K562 (cell line): ENCODE results near the gene SLC25A42. TPM values are rescaled to one million over a fixed set of nuclear protein-coding genes. Genes with fewer than 3 reads are reported as not detected.

Source experiments
- ATF7 ChIP-seq: fragments of 450-650 bp; IDR thresholded peaks from 2 replicates; pipeline ENCODE4 v1.7.1; 2014; ENCODE audit warnings: mild to moderate bottlenecking, moderate library complexity
- BRCA1 ChIP-seq, 2 experiments: fragments of 450-650 bp in 1 of 2; sonication (generic) in 1 of 2; formaldehyde crosslinking in 1 of 2; IDR thresholded peaks; 2 replicates each; pipeline versions ENCODE4 v1.5.0 to v1.6.1; 2017 to 2020; ENCODE audit warnings: mild to moderate bottlenecking in 1 of 2, missing genetic modification reagents in 1 of 2
- DIDO1 ChIP-seq: fragments of 450-650 bp; IDR thresholded peaks from 2 replicates; pipeline ENCODE4 v1.6.1; 2016; ENCODE audit warnings: low read depth, missing biosample characterization, missing genetic modification characterization
- FOXP4 ChIP-seq: sonication (generic); formaldehyde crosslinking; IDR thresholded peaks from 2 replicates; pipeline ENCODE4 v1.8.0; 2022; ENCODE audit warnings: mild to moderate bottlenecking, missing genetic modification reagents, borderline replicate concordance
- HDAC8 ChIP-seq: fragments of 450-650 bp; IDR thresholded peaks from 2 replicates; pipeline ENCODE4 v1.6.1; 2016; ENCODE audit warnings: mild to moderate bottlenecking, missing genetic modification characterization, moderate library complexity, missing compliant biosample characterization
- IFI16 ChIP-seq: fragments of 250-450 bp; sonication (Bioruptor Pico); IDR thresholded peaks from 2 replicates; pipeline ENCODE4 v2.1.2; 2022; ENCODE audit warnings: mild to moderate bottlenecking, inconsistent platforms
- KDM1A ChIP-seq, 2 experiments: fragments of 450-650 bp; IDR thresholded peaks; 2 replicates each; pipeline ENCODE4 v1.6.1; 2016; ENCODE audit warnings: mild to moderate bottlenecking in 2 of 2
- KLF13 ChIP-seq: fragments of 450-650 bp; IDR thresholded peaks from 2 replicates; pipeline ENCODE4 v1.6.1; 2016; ENCODE audit warnings: missing genetic modification characterization, low read depth, mild to moderate bottlenecking, missing compliant biosample characterization, moderate library complexity, borderline replicate concordance
- MEIS2 ChIP-seq: fragments of 450-650 bp; IDR thresholded peaks from 2 replicates; pipeline ENCODE4 v1.6.1; 2014; ENCODE audit warnings: mild to moderate bottlenecking; ENCODE audit not compliant: partially characterized antibody
- MIER1 ChIP-seq: fragments of 450-650 bp; IDR thresholded peaks from 2 replicates; pipeline ENCODE4 v1.6.1; 2016; ENCODE audit warnings: antibody characterized with exemption, mild to moderate bottlenecking, low read depth
- MLX ChIP-seq, 2 experiments: fragments of 450-650 bp in 1 of 2; sonication (generic) in 1 of 2; formaldehyde crosslinking; conservative IDR thresholded peaks; 2 replicates each; pipeline versions ENCODE4 v1.4.0 to v1.8.1; 2020 to 2022; ENCODE audit warnings: mild to moderate bottlenecking in 1 of 2, missing genetic modification reagents in 1 of 2
- NBN ChIP-seq: fragments of 450-650 bp; IDR thresholded peaks from 2 replicates; pipeline ENCODE4 v1.6.1; 2016; ENCODE audit warnings: low read depth, mild to moderate bottlenecking
- NFIC ChIP-seq: fragments of 450-650 bp; IDR thresholded peaks from 2 replicates; pipeline ENCODE4 v1.6.1; 2017; ENCODE audit warnings: mild to moderate bottlenecking, inconsistent platforms
- OTX1 ChIP-seq: fragments of 450-650 bp; formaldehyde crosslinking; IDR thresholded peaks from 2 replicates; pipeline ENCODE4 v1.4.0; 2022; ENCODE audit warnings: mild to moderate bottlenecking
- POLR3A ChIP-seq: IDR thresholded peaks from 2 replicates; pipeline ENCODE4 v1.6.1; 2011; ENCODE audit warnings: borderline replicate concordance, mild to moderate bottlenecking, moderate library complexity; ENCODE audit not compliant: insufficient read length, insufficient read depth; ENCODE audit errors: extremely low read depth
- SMARCA4 ChIP-seq: fragments of 450-650 bp; IDR thresholded peaks from 2 replicates; pipeline ENCODE4 v1.6.1; 2016
- SMARCE1 ChIP-seq: fragments of 450-650 bp; IDR thresholded peaks from 2 replicates; pipeline ENCODE4 v1.7.1; 2016; ENCODE audit warnings: mild to moderate bottlenecking
- SUPT5H ChIP-seq: fragments of 450-650 bp; IDR thresholded peaks from 2 replicates; pipeline ENCODE4 v1.6.1; 2016
- TAF1 ChIP-seq: IDR thresholded peaks from 2 replicates; pipeline ENCODE4 v1.6.1; 2011; ENCODE audit warnings: mild to moderate bottlenecking, low read length, moderate library complexity; ENCODE audit not compliant: insufficient read depth, control insufficient read depth, severe bottlenecking; ENCODE audit errors: extremely low read depth
- ZEB2 ChIP-seq: fragments of 450-650 bp; IDR thresholded peaks from 2 replicates; pipeline ENCODE4 v1.6.1; 2016
- ZNF23 ChIP-seq: fragments of 250-450 bp; sonication (Bioruptor Pico); IDR thresholded peaks from 2 replicates; pipeline ENCODE4 v1.4.0; 2020; ENCODE audit warnings: mild to moderate bottlenecking
- polyA plus RNA-seq, 8 experiments: library from polyadenylated mRNA; depleted of rRNA in 4 of 8; stranded (reverse) in 5 of 8; unstranded in 3 of 8; fragments of >200 nt; fragmentation: Nextera tagmentation in 2 of 8; fragmentation: Illumina TruSeq in 1 of 8; extraction: Ambion mirVana in 2 of 8; extraction: Trizol in 1 of 8; gene quantifications; 2 replicates each; pipeline versions ENCODE4 v1.2.1 to v1.2.3, GENCODE V29; 2011 to 2014; ENCODE audit warnings: inconsistent platforms in 1 of 8, missing spikeins in 1 of 8
- total RNA-seq, 7 experiments: library from RNA; depleted of rRNA in 6 of 7; stranded (reverse); fragments of >200 nt in 6 of 7; fragmentation: Illumina TruSeq in 2 of 7; extraction: Trizol in 2 of 7; gene quantifications; 2 replicates each; pipeline versions ENCODE4 v1.2.1 to v1.2.3, GENCODE V29; 2011 to 2021; ENCODE audit warnings: low replicate concordance in 1 of 7
- TF ChIP-seq, protein P1 (sequence below): fragments of 250-450 bp; sonication (Bioruptor Pico); IDR thresholded peaks from 2 replicates; pipeline ENCODE4 v1.8.0; 2021; ENCODE audit warnings: borderline replicate concordance, mild to moderate bottlenecking, moderate library complexity; ENCODE audit not compliant: poor library complexity, severe bottlenecking

The SLC25A42 gene
- total and polyA plus RNA-seq, 9 of the 15 experiments (the other 6 are each of a cell fraction or from before 2014, with no cell fraction given), result 0.59 to 32.2 (median 14.1) TPM

GRCh38 chr19:19034204-19034624, 29.6 kb upstream of the SLC25A42 start (continued):
- TF ChIP-seq, protein P1, sequence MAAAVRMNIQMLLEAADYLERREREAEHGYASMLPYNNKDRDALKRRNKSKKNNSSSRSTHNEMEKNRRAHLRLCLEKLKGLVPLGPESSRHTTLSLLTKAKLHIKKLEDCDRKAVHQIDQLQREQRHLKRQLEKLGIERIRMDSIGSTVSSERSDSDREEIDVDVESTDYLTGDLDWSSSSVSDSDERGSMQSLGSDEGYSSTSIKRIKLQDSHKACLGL, result peak; percentile 39
- TF ChIP-seq ATF7, result peak; percentile 28; the same call in 1 of the 2 replicates
- TF ChIP-seq MIER1, result peak; percentile 4; the same call in 1 of the 2 replicates
- no peak for TF ChIP-seq IFI16 (CRISPR knock-in tag)
- peak; percentile 63; the same call in 1 of the 2 replicates for TF ChIP-seq NBN
- TF ChIP-seq NFIC, result no peak
- no peak for TF ChIP-seq MLX (CRISPR knock-in tag; conservative IDR thresholded peaks at IDR 0.05)
- no peak for TF ChIP-seq BRCA1 (IDR thresholded peaks at IDR 0.05)
- TF ChIP-seq BRCA1 (CRISPR knock-in tag; IDR thresholded peaks at IDR 0.05), result no peak
- no peak; the same call in 1 of the 2 replicates for TF ChIP-seq SMARCE1
- peak; percentile 45 for TF ChIP-seq TAF1
- TF ChIP-seq KDM1A (IDR thresholded peaks at IDR 0.05), result no peak
- TF ChIP-seq ZNF23 (CRISPR knock-in tag), result no peak
- TF ChIP-seq FOXP4 (CRISPR knock-in tag), result no peak
- TF ChIP-seq OTX1 (CRISPR knock-in tag), result peak; percentile 56; the same call in 1 of the 2 replicates
- TF ChIP-seq ZEB2, result 0 out of 2 replicates have a peak, but pooled peaks have one; percentile 17
- TF ChIP-seq HDAC8 (tag), result no peak
- TF ChIP-seq DIDO1, result no peak
- peak; percentile 53; the same call in 1 of the 2 replicates for TF ChIP-seq SMARCA4
- TF ChIP-seq KLF13 (tag), result peak; percentile 92; the same call in 1 of the 2 replicates
- TF ChIP-seq SUPT5H, result peak; percentile 64
- TF ChIP-seq MEIS2, result peak; percentile 62
- TF ChIP-seq POLR3A, result no peak
